SW480 (cell line): ENCODE data around the gene CLIP4.
"Not testable (repeated sequence)": the region's sequence is repeated elsewhere in the genome, so short reads cannot be mapped to it uniquely, and the experiment has no call there.

Source experiments
- DNase-seq: peaks from one replicate; pipeline ENCODE4 v3.0.0-alpha.2; 2016; ENCODE audit warnings: low spot score

The CLIP4 gene

DNA sequence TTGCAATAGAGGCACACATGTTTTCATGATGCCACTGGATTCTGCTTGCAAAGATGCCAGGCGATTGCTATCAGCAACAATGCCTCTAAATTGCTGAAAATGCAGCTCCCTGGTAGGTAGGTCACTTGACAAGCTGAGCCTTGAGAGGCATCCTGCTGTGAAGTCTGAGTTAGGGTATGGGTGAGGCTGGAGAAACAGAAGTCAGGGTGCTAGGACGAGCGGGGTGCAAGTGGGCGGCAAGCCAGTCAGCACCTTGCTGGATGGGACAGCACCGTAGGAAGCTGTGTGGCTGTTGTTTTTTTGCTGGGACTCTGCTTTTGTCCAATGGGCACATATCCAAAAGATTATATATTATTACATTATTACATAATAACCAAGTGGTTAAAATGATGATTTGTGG is 10.5 kb upstream of the CLIP4 start:
- DNase-seq, result no peak

DNA sequence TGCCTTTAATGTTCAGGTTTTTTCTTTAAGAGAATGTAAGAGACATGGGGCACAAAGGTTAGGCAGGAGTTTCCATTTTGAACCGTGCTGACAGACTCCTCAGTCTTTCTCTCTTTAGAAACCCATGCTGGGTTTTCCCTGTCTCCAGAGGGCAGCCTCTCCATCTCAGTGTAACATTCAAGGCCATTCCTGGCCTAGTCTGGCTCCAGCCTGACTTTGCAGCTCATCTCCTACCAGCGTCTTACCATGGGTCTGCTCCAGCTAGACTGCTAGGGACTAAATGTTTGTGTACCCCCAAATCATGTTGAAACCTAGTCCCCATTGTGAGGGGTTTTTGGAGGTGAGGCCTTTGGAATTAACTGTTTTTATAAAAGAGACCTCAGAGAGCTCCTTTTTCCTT is 9.8 kb upstream of the CLIP4 start:
- no peak for DNase-seq

DNA sequence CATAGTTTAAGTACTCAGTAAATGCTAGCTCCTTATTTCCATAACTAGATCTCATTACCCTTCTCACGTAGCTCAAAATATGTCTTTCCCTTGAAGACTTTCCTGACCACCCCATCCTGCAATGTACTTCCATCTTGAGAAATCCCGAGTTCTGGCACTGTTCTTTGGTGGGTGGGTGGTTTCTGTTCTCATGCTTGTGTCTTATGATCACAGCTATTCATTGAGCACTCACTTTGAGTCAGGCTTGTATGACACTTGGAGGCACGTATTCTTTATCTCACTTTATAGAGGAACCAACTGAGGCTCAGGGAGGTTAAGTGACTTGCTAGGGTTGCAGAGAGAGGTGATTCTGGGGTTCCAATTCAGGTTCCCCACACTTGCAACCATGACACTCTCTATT is 9.0 kb upstream of the CLIP4 start:
- DNase-seq, result no peak

DNA sequence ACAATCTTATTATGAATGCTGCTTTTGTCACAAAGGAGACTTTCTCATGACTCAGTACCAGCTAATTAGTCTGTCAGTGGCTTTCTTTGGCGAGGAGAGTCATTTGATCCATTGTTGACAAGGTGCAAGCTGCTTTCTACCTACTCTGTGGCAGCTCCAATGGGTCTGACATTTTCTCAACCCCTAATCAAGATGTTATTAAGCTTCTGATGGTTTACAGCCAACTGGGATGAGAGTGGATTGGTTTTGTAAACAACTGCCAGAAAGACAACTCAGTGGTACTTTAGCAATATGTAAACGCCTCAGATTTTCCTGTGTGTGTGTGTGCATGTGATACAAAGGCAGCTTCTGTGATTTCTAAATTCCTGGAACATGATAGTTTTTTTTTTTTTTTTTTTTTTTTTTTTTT is 8.2 kb upstream of the CLIP4 start:
- DNase-seq, result peak; percentile 97

DNA sequence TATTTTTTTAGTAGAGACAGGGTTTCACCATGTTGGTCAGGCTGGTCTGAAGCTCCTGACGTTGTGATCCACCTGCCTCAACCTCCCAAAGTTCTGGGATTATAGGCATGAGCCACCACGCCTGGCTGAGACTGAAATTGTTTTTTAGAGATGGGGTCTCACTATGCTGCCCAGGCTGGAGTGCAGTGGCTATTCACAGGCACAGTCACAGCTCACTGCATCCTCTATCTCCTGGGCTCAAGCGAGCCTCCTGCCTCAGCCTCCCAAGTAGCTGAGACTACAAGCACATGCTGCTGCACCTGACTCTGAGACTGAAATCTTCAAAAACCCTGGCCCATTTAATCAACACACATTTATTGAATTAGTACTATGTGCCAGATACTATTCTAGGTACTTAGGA is 7.7 kb upstream of the CLIP4 start:
- not testable (repeated sequence) for DNase-seq

DNA sequence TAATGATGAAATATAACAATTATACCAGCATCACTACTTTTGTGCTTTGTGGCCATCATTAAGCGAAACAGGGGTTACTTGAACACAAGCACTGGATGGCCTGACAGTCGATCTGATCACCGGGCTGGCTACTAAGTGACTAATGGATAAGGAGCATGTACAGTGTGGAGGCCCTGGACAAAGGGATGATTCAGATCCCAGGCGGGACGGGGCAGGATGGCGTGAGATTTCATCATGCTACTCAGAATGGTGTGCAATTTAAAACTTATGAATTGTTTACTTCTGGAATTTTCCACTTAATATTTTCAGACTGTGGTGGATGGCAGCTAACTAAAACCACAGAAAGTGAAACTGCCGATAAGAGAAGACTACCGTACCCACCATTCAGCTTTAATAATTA is 7.0 kb upstream of the CLIP4 start:
- DNase-seq, result peak; percentile 98

DNA sequence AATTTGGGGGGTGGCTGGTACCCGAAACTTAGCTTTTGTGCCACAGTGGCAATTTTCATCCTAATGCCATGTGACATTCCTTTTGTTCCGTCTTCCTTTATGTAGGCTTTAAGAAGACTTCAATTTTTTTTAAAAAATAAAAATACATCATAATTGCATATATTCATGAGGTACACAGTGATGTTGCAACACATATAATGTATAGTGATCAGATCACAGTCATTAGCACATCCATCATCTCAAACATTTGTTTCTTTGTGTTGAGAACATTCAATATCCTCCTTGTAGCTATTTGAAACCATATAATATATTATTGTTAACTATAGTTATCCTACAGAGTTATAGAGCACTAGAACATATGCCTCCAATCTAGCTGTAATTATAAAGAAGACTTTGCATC is 6.0 kb upstream of the CLIP4 start:
- no peak for DNase-seq

DNA sequence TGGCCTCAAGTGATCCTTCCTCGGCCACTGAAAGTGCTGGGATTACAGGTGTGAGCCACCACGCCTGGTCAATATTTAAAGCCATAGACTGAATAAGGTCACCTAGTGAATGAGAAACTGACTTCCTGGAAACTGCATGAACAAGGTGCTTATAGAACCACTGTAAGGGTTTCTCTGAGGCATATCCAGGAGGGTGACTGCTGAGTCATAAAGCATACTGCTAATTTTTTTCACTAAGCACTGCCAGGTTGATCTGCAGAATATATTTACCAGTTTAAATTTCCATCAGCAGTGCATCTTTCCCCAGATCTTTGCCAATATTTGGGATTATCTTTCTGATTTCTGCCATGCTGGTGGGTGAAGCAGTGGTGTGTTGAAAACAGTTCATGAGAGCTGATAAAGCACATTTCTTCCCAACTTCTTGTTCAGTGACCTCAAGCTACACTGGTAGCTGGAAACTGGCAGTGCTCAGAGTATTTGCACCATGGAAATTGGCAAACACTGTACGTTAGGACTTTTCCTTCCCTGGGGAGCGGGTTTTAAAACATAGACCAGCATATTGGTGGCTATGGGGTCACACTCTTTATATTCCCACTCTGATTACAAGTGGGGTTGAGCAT is 4.2 kb upstream of the CLIP4 start:
- DNase-seq, result peak; percentile 69

DNA sequence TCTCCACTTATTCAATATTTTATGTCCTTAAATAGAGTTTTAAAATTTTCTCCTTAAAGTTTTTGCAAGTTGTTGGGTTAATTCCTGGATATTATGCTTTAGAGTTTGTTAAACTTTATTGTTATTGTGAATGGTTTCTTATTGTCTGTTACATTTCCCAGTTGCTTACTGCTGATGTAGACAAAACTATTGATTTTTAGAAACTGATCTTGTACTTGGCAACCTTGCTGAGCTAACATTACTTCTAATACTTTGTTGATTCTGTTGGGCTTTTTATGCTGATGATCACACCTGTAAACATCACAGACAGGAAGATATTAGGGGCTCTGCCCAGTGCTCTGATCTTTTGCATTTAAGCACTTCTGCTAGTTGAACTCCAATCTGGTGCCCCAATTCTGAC is 2.8 kb upstream of the CLIP4 start:
- DNase-seq, result no peak

DNA sequence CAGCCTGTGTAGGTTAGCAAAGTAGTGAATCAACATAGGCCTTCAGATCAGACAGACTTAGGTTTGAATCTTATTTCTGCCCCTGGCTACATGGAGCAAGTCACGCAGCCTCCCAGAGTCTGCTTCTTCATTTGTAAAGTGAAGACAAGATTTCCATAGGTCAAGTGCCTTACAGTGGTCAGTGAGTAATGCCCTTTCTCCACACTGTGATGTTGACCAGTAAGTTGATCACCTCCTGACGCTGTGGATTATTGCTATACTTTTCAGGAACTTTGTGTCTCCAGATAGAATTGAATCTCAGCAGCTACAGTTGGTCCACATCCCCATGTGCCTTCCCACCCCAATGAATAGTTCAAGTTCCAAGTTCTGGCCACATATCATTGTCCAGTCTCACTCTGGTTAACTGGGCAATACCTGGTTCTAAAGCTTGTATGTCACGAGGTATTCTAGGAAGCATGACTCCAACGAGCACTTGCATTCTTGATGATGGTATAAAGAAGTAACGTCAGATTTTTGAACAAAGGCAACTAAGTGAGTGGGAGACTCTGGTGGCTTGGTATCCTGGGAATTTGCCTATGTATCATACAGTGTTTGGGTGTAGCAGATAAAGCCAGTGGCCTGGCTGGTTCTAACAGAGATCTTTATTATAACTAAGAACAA is 2.1 kb upstream of the CLIP4 start:
- DNase-seq, result peak; percentile 87

DNA sequence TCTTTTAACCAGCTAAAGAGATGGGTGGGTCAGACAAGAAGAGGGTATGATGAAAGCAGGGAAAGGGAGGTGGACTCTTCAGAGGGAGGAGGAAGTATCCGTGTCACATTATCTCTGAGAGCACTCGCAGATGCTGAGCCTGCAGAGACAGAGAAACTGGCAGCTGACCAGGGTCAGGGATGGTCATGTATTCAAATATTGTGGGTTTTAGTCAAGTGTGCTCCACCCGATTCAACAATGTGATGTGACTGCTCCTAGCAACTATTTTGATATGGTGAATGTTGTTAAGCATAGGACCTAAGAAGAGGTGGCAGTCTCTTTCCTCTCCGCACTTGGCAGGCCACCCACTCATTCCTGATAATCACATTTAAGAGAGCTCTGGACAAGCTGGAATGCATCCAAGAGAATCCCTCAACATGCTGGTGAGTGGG is 1.3 kb upstream of the CLIP4 start:
- peak; percentile 92 for DNase-seq

DNA sequence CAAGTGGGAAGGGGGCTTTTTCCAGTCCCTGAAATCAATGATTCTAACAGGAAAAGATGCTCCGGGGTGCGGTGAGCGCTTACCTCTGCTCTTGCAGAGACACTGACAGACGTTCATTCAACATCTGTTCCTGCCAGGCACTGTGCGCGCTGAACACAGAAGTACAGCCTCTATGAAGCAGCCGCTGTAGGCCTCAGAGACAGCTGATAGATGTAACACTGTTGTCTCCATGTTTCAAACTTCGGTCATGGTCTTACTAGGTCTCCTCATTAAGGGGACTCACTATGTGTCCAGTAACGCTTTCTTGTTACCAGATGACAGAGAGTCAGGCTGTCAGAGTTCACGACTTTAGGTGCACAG is 649 bp upstream of the CLIP4 start:
- DNase-seq, result no peak

DNA sequence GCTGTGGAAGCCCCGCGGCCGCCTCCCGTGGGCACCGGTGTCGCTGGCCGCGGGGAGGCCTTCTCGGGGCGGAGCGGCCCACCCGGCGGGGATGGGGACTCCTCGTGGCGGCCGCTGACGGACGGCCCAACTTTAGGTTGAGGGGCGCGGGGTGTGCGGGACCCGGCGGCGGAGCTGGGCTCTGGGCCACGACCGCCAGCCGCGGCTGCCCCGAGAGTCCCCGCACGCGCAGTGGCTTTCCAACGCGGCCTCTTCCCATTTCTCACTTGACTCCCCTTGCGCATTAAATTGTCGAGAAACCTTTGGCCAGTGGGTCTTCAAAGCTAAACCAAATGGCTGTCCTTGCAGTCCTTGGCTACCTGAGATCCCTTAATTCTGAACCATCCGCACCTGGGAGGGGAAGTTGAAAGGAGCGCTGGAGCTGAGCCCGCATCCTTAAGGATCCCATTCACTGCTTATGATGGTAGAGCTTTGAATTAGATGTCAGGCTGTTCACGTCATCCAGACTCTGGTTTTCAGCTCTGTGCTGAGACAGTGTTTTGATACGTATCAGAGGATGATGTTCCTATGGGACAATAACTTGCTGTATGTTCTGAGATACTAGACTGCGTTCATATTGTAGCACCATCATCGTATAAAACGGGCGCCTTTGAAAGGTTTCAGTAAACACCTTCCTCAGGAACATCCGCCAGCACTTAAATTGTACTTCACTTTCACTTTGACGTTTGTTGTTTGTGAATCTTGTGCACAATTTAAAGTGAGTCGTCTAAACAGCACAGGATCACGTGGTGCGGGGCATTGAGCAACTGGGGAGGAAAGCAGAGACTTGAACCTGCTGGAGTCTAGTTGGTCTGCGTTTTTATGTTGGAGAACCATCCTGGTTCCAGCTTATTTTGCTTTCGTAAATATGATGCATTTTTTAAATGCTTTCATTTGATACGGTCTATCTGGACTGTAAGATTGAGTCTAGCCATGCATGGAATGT is 874 bp downstream of the CLIP4 start:
- DNase-seq, result no peak

DNA sequence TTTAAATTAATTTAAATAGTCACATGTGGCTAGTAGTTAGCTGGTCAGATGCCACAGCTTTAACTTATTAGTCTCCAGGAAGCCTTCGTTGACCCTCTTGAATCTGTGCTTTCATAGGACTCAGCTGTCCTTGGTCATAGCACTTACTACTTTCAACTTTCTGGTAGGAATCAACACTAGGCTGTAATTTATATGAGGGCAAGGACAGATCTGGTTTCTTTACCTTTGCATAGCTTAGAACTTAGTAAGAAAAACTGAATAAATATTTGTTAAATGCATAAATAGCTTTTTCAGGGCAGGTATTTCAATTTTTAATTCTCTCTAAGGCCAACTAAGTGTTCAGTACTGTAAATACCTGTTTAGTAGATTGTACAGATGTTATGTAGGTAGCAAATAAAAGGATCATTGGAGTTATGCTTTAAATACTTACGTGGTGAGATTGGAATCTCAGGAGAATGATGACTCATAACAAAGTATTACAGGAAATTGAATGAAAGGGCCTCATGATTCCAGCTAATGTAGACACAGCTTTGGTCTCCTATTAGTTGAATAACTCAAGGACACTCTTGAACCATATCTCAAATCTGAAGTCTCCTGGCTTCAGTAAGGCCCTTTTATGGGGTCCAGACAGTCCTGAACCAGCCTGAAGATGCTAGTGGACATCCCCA is 2.6 kb downstream of the CLIP4 start:
- peak; percentile 95 for DNase-seq

DNA sequence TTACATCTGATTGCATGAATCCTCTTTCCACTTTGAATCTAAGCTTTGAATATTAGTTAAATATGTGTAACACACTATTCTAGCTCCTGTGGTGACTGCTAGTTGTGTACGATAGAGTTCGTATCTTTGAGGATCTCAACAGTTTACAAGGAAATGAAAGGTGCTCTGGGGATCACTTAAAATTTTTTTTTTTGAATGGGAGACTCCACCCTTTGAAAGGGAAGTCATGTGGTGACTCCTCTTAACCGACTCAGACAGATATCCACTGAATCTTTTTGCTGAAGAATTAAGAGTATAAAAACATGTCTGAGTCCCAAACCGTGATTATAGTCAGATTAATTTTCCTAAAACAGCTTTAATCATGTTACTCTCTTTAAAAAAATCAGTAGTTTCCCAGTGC is 4.0 kb downstream of the CLIP4 start:
- no peak for DNase-seq

DNA sequence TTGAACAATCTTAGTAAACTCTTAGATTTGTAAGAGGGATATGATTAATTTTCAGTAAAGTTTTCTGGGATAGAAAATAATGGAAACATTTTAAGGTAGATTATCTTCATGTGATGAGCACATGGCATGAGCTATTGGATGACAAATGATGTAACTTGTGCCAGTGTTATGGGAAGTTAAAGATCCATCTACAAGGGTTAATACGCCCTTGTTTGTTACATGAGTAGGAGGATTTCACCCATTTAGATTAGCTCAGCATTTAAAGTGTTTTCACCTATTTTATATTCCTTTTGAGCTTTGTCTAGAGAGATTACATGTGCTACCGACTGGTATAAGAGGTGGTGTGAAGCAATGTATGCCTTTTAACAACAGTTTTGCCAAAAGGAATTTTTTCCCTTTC is 5.6 kb downstream of the CLIP4 start:
- no peak for DNase-seq

DNA sequence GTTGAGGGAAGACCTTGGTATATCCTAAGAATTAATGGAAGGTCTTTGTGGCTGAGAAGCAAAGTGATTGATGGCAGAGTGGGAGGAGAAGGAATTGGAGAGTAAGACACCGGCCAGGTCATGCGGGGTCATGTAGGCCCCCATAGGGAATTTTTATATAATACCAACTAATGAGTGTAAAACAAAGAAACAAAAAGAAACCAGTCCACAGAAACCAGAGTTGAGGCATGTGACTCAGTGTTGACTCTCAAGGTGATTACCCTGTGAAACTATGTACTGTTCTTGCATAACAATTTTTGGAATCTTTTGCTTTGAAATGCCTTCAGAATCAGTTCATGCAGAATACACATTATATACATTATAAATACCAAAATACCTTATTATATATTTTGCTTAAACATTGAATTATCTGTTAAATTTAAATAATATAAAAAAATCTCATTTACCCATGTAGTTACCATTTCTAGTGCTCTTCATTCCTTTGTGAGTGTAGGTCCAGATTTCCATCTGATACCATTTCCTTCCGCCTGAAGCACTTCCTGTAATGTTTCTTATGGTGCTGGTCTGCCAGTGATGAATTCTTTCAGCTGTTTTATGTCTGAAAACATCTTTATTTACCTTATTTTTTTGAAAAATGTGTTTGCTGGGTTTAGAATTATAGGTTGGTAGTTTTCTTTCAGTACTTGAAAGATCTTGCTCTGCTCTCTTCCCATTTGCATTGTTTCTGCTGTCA is 8.6 kb downstream of the CLIP4 start:
- DNase-seq, result peak; percentile 46

DNA sequence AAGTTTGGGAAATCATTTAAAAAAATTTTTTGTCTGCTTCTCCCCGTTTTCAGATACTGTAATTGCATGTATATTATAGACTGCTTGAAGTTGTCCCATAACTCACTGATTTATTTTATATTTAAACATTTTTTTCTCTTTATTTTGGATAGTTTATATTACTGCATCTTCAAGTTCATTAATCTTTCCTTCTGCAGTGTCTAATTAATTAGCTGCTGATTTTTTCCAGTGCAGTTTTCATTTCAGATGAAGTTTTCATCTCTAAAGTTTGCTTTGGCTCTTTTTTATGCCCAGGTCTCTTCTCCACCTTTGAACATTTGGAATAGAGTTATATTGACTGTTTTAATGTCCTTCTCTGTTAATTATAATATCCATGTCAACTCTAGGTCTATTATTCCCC is 9.3 kb downstream of the CLIP4 start:
- no peak for DNase-seq

DNA sequence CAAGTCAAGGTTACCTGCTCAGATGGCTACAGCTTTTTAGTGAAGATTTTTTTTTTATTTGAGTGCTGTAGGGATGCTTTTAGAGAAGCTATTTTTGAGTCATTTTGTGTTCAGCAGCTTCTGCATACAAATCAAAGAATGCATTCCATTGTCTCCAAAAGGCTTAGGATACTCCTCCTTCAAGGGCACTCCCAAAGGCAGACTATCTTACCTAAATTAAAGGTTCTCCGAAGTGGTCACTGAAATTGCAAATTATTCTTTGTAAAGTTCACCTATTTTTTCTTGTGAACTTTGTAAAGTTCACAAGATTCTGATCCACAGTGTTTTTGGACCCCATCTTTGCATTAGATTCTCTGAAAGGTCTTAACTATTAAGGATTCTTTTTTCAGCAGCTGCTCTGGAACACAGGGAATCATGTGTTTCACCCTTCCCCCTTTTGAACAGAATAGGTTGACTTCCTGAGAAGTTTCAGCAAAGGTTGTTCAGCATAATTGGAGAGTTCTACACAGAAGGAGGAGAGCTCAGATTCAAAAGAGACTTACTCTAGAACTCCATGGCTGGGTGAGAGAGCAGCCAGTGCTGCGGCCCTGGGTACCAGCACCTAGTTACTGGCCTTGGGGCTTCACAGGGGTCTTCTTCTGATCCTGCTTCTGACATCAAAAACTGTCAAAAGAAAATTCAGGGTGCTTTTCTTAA is 14.5 kb downstream of the CLIP4 start:
- no peak for DNase-seq

DNA sequence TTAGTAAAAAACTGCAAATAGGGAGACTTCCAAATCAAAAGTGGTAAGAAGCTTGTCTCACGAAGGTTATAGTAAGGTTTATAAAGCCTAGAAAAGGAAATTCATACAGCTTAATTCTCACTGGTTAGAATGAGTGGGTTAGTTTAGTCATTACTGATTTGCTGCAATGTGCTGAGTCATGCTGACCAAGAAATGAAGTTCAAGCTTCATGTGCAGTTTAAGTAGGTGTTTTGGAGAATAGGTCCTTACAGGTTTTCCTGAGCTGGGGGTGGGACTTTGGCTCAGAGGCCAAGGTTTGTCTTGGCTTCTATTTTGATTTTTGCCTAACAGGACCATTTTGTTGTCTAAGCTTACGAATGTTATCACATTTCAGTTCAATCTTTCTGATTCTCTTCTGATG is 15.1 kb downstream of the CLIP4 start:
- peak; percentile 60 for DNase-seq

DNA sequence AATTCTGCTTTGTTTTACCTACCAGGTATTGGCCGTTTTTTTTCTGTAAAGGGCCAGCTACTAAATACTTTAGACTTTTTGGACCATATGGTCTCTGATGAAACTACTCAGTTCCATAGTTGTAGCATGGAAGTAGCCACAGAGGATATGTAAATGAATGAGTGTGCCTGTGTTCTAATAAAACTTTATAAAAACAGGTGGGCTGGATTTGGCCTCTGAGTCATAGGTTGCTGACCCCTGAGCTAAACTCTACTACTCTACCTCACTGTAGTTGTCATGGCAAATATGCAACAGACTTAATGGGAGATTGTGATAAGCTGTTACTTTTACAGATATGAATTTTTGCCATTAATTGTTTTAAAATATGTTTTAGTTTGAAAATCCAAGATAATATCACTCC is 19.7 kb downstream of the CLIP4 start:
- DNase-seq, result no peak
